GM18867 (cell line): ENCODE data around the gene CHST11.

Experiments used
- ATAC-seq: cut with Tn5 transposase; IDR thresholded peaks from one replicate; pipeline ENCODE4 v1.9.1; 2021; ENCODE audit warnings: mild to moderate bottlenecking, moderate library complexity; ENCODE audit not compliant: unreplicated experiment

Gene CHST11

DNA sequence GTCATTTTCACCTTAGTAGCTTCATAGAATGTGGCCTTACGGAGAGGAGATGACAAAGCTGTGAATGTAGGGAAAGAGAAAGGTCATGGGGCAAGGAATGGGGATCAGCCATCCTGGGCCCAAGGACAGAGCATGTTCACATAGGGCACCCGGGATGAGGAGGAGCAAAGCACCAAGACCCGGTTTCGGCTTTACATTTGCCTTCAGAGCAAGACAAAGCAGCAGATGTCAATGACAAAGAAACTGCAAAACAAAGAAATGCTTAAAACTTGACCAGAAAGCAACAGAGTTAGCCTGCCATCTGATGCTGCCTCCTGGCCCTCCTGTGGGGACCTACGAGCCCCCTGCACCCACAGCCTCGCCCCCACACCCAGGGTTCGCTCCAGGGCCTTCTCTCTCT is 252.1 kb downstream of the CHST11 start:
- ATAC-seq, result no peak

GRCh38 chr12:104709692-104710435 is 253.1 kb downstream of the CHST11 start:
- ATAC-seq, result no peak

DNA sequence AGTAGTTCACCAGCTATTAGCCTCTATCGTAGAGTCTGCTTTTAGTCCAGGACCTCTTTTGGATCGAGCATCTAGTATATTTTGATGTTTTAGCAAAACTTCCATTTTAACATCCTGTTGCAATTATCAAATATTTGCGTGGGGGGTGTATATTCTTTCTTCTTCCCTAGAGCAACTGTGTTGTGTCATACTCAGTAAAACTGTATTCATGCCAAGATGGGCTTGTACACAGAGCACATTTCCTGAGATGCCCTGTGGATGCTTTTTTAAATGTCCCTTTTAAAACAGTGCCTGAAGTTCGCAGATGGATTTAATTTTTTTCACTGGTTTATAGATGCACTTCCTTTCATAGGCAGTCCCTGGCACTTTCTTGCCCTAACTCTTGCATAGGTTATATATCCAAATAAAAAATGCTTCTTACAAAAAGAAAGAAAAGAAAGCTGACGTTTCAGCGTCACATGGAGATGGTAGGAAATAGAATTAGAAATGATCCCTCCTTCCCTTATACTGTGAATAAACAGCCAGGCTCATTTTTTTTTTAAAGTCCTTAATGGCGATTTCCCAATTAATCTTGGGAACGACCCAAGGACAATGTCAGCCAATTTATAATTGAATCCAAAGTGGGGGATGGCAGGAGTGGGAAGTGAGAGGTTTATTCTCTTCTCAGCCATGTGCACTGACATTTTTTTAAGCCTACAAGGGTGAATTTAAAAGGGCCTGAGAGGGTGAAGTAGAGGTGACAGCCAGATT is 254.4 kb downstream of the CHST11 start:
- ATAC-seq, result no peak

DNA sequence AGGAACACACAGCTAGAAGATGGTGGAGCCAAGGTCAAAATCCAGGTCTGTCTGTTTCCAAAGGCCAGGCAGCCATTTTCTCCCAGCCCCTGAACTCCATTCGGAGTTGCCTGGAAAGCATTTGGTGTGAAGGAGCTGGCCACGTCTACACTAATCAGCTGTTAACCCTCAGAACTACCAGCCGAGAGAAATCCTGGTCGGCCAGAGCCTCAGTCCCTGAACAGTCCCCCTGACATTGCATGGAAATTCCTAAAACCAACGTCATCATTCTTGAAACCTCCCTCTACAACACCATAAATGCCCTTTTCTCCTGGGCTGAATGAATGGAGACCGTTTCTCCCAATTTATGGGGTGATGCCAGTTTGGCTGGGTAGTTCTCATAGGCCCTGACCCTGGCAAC is 255.7 kb downstream of the CHST11 start:
- ATAC-seq, result no peak

DNA sequence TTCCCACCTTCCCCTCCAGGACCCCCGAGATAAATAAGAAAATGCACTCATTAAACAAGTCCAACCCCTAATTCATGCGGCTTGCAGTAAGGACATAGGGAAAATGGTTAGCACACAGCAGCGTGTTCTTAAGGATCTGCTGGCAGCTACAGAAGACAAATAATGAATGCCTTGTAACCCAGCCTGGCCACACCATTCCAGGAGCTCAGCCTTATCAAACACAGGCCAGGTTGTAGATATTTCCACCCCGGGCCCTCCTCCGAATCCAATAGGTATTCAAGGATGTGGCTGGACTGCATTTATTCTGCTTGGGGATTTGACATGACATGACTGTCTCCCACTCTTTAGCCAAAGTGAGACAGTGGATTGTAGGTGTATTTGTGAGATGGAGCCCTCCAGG is 256.2 kb downstream of the CHST11 start:
- ATAC-seq, result no peak

DNA sequence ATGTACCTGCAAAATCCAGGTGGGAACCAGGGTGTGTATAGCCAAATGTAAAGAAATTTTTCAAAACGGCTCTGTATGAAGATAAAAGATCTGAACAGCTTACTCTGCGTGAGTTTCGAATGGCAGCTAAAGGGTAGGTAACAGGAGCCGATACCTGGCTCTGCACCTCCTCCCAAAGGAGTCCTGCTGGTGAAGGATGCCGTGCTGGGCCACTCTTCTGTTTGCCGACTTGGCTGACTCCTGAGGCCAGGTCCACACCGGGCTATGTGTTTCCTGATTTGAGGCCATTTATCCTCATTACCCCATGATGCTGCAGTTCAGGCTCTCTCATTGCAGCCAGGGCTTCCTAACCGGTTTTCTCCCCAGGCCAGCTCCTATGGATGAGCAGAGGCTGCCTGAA is 256.7 kb downstream of the CHST11 start:
- no peak for ATAC-seq

DNA sequence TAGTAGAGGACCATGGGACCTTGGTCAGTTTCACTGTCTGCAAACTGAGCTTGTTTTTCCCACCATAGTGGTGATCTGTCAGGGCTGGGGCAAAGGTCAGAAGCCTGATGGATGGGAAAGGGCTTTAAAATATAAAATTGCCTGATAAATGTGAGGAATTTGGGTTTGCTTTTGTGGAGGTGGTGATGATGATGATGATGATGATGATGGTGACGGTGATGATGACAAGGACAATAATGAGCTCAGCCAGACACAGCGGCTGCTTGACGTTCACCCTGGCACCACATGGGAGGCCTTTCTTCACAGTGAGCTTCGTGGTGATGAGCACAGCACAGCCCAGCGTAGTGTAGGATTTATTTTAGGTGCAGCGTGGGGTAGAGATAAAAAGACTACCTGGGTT is 257.6 kb downstream of the CHST11 start:
- no peak for ATAC-seq

- no peak for ATAC-seq
Measured at GRCh38 chr12:104716172-104716571, 259.4 kb downstream of the CHST11 start.

DNA sequence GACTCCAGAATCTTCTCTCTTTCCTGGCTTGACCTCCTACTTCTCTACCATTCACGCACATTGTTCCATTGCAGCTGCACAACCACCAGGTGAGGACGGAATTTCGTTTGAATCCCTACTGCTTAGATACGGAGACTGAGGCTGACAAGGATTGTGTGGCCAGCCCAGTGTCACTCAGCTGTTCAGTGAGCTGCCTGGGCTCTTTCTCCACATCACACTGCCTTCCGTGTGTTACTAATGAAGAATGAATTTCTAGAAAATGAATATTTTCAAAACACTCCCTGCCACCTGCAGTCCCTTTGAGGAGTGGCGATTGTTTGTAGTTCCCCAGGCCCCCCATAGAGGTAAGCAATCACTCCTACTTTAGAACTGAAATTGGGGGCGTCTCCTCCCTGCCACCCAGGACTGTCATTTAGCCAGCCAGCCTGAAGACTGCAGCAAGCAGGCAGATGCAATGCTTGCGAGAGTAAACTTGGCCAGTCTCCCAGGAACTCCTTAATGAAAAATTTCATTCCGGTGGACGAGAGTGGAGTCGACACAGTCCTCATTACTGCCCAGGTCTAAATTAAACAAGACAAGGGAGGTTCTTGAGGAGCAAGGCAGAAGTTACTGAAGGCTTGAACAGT is 261.7 kb downstream of the CHST11 start:
- no peak for ATAC-seq

DNA sequence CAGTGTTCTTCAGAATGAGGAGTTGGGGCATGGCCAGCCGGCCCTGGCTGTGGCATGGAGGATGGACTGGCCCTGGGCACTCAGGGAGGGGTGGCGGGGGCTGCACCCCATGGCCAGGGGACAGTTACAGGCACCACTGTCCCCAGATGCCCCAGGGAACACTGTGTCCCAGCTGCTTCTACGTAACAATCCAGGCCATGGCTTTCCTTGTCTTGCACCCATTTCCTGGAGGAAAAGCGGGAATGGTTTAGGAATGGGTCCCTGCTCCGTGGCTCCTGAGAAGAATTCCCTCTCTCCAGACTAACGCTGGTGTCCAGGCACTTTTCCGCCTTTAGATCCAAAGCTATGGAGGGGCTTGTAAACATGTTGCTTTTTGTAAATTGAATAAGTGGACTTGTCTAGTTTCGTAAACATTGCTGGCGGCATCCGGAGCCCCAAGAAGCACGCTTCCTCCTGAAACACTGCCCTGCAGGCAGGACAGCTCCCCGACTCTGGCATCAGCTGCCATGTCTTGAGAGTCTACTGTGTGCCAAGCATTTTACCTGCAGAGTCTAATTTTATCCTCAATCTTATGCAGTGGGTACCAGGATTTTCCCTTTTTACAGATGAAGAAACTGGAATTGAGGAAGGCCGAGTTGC is 263.1 kb downstream of the CHST11 start:
- ATAC-seq, result no peak

DNA sequence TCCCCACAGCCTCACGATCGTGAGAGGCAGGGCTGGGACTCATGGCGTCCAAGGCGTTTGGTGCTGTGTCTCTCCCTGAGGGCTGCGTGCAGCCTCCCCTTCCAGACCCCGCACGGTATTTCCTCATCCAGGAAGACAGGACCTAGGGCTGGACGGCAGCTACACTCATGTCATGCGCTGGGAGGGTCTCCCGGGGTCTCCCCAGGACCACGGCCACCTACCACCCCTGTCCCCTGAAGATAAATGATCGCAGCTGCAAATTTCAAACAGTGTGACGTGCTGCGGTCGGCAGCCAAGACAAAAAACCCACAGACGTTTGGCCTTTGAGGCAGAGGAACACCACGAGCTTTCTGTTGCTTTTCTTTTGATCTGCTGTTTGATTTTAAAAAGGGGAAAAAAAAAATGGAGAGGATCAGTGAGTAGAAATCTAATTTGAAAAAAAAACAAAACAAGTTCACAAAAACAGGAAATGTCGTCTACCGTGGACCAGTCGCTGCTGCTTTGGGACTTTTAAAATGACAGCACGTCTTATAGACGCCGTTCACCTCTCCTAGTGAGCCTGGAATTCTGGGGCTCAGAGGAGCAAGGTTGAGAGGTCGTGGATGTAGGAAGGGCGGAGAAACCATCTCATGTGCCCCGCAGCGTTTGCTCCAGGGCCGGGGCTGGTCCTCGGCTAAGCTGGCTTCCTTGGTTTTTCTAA is 263.7 kb downstream of the CHST11 start:
- no peak for ATAC-seq

- ATAC-seq, result no peak
Measured at GRCh38 chr12:104721039-104721405, 264.3 kb downstream of the CHST11 start.

DNA sequence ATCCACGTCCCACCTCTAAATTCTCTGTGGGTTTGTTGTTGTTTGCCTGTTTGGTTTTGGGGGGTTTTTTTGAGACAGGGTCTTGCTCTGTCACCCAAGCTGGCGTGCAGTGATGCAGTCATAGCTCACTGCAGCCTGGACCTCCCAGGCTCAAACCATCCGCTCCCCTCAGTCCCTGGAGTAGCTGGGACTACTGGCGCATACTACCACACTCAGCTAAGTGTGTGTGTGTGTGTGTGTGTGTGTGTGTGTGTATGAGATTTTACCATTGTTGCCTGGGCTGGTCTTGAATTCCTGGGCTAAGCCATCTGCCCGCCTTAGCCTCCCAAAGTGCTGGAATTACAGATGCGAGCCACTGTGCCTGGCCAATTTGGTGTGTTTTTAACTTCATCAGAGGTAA is 265.2 kb downstream of the CHST11 start:
- no peak for ATAC-seq

DNA sequence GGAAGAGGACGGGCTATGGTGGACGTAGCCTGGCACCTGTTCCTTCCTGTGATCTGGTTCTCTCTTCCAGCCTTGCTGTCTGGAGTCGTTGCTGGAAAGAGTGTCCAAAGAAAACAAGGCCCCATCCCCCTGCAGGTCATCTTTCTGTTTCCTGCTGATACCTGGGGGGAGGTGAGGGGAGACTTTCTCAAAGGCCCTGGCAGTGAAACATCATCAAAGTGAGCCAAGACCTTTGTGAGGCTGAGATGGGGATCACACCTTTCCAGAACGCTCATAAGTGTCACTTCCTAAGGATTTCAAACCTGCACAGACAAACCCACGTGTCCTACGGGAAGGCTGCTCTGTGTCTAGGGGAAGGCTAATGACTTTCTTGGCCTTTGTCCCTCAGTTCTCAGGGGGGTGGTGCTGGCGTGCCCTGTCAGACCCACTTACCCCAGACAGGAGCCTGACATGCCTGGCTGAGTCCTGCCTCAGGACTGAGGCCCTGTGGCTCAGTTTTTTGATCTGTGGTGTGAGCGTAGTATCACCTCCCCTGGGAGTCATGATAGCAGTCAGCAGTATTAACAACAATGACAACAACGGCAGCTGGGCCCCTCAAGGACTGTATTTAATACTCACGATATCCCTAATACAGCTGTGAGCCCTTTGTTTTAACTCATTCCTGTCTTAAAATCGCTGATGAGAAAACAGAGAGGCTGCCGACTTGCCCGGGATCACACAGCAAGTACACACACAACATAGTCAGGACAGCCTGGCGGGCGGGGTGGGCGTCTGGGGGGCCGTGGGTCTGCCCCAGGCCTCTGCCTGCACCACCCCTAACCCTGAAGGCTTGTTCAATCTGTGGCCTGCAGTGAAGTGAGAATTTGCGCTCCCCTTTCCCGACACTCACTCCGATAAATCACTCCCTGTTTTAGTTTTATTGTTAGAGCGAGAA is 266.1 kb downstream of the CHST11 start:
- ATAC-seq, result no peak

DNA sequence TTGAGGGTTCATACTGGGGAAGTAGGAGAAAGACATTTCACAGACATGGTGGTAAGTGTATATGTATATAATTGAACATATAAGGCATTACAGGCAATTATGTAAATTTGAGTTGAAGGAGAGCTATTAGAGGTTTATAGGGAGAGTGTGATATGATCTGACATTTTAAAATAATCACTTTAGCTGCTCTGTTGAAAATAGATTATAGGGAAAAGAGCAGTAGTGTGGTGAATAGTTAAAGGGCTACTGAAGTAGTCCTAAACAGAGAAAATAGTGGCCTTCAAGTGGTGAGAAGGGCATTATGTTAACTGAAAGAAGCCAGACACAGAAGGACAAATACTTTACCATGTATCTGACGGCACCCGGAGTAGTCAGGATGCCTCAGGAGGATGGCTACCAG is 267.1 kb downstream of the CHST11 start:
- no peak for ATAC-seq

DNA sequence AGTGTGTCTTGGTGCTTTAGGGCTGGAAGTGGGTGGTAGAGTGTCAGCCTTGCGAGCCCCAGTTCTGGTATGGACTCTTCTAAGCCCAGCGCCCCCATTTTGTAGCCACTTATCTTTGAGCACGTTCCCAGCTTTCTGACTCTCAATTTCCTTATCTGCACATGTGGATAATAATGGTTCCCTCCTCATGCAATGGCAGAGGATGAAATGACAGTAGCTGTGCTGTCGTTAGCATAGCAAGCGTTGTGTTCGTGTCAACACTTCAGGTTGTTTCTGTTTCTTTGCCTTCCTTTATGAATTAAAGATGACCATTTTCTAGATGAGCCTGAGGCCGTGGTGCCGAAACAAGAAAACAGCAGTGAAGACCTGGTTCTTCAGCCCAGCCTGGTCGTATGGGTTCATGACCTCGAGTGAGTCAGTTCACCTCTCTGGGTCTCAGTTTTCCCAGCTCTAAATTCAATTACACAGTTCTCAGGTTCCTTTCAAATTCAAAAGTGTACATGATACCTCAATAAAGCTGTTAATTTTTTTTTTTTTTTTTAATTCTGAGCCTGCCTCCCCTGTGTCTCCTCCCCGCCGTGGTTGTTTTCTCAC is 268.3 kb downstream of the CHST11 start:
- no peak for ATAC-seq

DNA sequence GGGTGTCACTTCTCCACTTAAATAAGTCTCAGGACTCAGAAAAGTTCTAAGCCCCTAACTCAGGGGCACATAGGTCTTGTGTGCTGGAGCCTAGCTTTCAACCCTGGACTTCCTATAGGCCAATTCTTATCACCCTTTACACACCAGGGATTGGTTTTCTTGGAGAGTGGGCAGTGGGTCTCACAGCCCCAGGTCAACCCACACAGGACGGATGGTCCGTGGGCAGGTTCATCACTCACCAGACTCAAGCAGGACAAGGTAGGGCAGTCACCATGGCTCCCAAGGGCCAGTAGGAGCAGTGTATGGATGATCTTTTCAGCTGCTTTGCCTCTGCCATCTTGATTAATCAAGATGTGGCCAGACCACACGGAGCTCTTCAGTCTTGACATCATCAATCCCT is 268.9 kb downstream of the CHST11 start:
- ATAC-seq, result no peak

DNA sequence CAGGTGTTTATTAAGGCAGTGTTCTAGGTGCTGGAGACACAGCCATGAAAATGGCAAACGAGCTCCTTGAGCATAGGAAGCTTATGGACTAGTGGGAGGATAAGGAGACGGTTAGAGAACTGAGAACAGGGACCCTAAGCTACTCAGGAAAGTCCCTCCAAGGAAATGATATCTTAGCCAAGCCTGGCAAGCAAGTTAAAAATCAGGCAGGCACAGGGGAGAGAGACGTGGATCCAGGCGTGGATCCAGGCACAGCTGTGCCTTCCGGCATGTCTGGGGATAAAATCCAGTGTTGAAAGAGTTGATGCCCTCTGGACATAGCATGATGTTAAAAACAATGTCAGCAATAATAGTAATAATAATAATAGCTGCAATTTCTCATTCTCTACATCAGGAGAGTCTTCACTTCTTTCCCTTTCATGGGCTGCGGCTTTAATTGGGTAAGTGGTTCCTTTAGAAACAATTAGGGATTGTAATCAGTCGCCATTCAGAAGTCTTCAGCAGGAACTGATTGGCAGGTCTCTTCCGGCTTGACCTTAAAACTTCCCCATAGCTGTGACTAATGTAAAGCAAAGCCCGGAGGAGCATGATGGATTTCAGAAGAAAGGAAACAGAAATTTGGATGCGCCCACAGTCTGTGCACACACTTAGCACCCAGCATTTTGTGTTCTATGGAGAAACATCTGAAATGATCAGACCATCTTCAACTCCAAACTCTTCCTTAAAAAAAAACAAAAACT is 271.1 kb downstream of the CHST11 start:
- ATAC-seq, result no peak

- no peak for ATAC-seq
Measured at GRCh38 chr12:104729091-104729490, 272.3 kb downstream of the CHST11 start.
